WERI-Rb-1 (cell line): ENCODE measurements around the gene CPT1C.

Experiments used
- DNase-seq: peaks from one replicate; pipeline ENCODE4 v3.0.0-alpha.2; 2020
- H3K27ac ChIP-seq: fragments of 250-450 bp; sonication (Bioruptor Pico); 2 replicates; pipeline ENCODE4 v1.5.1; 2020; ENCODE audit warnings: mild to moderate bottlenecking, moderate library complexity
- H3K27me3 ChIP-seq: fragments of 250-450 bp; sonication (Bioruptor Pico); 2 replicates; pipeline ENCODE4 v1.5.1; 2021; ENCODE audit warnings: mild to moderate bottlenecking, low read depth, moderate library complexity; ENCODE audit not compliant: insufficient read depth, severe bottlenecking
- H3K36me3 ChIP-seq: fragments of 250-450 bp; sonication (Bioruptor Pico); 2 replicates; pipeline ENCODE4 v1.5.1; 2020; ENCODE audit warnings: mild to moderate bottlenecking, moderate library complexity
- H3K4me3 ChIP-seq: 2 replicates; pipeline ENCODE4 v1.5.1; 2011; ENCODE audit warnings: low read depth, mild to moderate bottlenecking, control low read depth, low read length
- H3K9me3 ChIP-seq: fragments of 250-450 bp; sonication (Bioruptor Pico); 2 replicates; pipeline ENCODE4 v1.5.1; 2021; ENCODE audit warnings: mild to moderate bottlenecking, moderate library complexity; ENCODE audit not compliant: severe bottlenecking
- CTCF ChIP-seq: IDR thresholded peaks from 2 replicates; pipeline ENCODE4 v1.5.1; 2011; ENCODE audit warnings: low read depth, mild to moderate bottlenecking, control low read depth, inconsistent platforms, low read length

CPT1C gene

GRCh38 chr19:49677901-49678674 is 12.8 kb upstream of the CPT1C start:
- peak overlapping the region; percentile 99 for H3K4me3 ChIP-seq
- TF ChIP-seq CTCF = peak; percentile 59
- peak overlapping the region; percentile 99 for H3K27ac ChIP-seq
- peak; percentile 90 for DNase-seq
- H3K9me3 ChIP-seq = no peaks in the 10 kb centered on the region
- peaks cover 38% of the 10 kb centered on the region for H3K36me3 ChIP-seq
- H3K27me3 ChIP-seq = no peaks in the 10 kb centered on the region

GRCh38 chr19:49678985-49679770 is 11.7 kb upstream of the CPT1C start:
- Histone ChIP-seq H3K27ac (peak overlapping the region; percentile 99), H3K4me3 (peak overlapping the region; percentile 41), H3K27me3 (no peaks in the 10 kb centered on the region), H3K36me3 (peaks cover 48% of the 10 kb centered on the region), H3K9me3 (no peaks in the 10 kb centered on the region)
- no peak for TF ChIP-seq CTCF
- DNase-seq = peak; percentile 82

- no peak for DNase-seq
- H3K27ac ChIP-seq = peak overlapping the region; percentile 99
Observed at GRCh38 chr19:49679771-49680413, 11.0 kb upstream of the CPT1C start.

GRCh38 chr19:49680421-49681351 is 10.2 kb upstream of the CPT1C start:
- H3K4me3 ChIP-seq = peak overlapping the region; percentile 41
- H3K36me3 ChIP-seq = peaks cover 61% of the 10 kb centered on the region

More at GRCh38 chr19:49679771-49680413, 11.0 kb upstream of the CPT1C start:
- no peak for TF ChIP-seq CTCF
- Histone ChIP-seq H3K27me3 (no peaks in the 10 kb centered on the region), H3K9me3 (no peaks in the 10 kb centered on the region), H3K36me3 (peaks cover 55% of the 10 kb centered on the region), H3K4me3 (peak overlapping the region; percentile 41)

More at GRCh38 chr19:49680421-49681351, 10.2 kb upstream of the CPT1C start:
- TF ChIP-seq CTCF = peak; percentile 94
- Histone ChIP-seq H3K27ac (peak overlapping the region; percentile 99), H3K9me3 (no peaks in the 10 kb centered on the region), H3K27me3 (no peaks in the 10 kb centered on the region)
- DNase-seq = peak; percentile 95
